Colon (tissue), 2 donors: ENCODE results near the gene RNASE8.
"Not testable (repeated sequence)": the region's sequence is repeated elsewhere in the genome, so short reads cannot be mapped to it uniquely, and the experiment has no call there.

Experiments
- FAIRE-seq: peaks from 2 replicates; lab custom pipeline; 2012; peaks lifted over from hg19 to GRCh38; lab: Jason Lieb, UNC
- donor health status: control.
- donor health status: control.

RNASE8 gene, protein sequence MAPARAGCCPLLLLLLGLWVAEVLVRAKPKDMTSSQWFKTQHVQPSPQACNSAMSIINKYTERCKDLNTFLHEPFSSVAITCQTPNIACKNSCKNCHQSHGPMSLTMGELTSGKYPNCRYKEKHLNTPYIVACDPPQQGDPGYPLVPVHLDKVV

DNA sequence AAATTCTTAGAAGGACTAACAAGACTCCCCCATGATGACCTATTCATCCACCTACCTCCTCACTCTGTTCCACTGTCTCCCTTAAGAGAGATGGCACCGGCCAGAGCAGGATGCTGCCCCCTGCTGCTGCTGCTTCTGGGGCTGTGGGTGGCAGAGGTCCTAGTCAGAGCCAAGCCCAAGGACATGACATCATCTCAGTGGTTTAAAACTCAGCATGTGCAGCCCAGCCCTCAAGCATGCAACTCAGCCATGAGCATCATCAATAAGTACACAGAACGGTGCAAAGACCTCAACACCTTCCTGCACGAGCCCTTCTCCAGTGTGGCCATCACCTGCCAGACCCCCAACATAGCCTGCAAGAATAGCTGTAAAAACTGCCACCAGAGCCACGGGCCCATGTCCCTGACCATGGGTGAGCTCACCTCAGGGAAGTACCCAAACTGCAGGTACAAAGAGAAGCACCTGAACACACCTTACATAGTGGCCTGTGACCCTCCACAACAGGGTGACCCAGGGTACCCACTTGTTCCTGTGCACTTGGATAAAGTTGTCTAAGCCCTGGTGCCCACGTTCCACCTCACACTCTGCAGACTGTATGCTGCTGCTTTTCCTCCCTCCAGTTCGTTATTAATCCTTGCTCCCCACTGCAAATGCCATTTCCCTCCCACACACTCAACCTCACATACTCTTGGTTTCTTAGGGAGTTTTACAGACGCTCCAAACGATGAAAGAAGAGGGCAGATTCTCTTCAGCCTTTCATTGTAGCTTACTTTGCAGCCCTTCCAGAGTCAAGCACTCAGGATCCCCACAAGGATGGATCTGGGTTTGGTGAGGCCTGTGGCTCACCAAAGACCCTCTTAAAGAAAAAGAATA, at the start of gene RNASE8:
RNASE8 (plus strand) TSS at position 20 of the 873 bp plus-strand sequence; CDS start at position 91, 71 bp downstream.
- no peak for FAIRE-seq

- FAIRE-seq, result not testable (repeated sequence)
Measured at GRCh38 chr14:21009721-21010120, 47.9 kb upstream of the RNASE8 start.

GRCh38 chr14:21011136-21011535, 46.5 kb upstream of the RNASE8 start:
- FAIRE-seq, result no peak

- no peak for FAIRE-seq
Measured at GRCh38 chr14:21014761-21015190, 42.8 kb upstream of the RNASE8 start.

- FAIRE-seq, result no peak
Measured at GRCh38 chr14:21015312-21015711, 42.3 kb upstream of the RNASE8 start.

- FAIRE-seq, result no peak
Measured at GRCh38 chr14:21016413-21017190, 41.0 kb upstream of the RNASE8 start.

GRCh38 chr14:21017528-21018245, 39.9 kb upstream of the RNASE8 start:
- no peak for FAIRE-seq

GRCh38 chr14:21018286-21018685, 39.3 kb upstream of the RNASE8 start:
- FAIRE-seq, result no peak

DNA sequence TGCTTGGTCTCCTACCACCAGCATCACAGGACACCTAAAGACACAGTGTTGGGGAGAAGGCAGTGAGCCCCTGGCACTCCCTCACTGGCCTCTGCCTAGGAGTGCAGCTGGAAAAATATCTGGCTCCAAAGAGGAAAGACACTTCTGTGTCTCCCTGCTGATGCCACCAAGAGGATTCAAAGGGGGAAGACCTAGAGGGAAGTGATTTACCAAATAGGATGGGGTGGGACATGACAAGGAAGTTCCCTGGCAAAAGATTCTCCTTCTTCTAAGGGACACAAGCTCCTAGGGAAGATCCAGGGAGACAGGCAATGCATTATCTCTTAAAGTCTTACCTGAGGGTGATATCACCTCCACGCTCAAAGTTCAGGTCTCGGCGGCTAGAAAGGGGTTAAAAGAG, 38.8 kb upstream of the RNASE8 start:
- no peak for FAIRE-seq

DNA sequence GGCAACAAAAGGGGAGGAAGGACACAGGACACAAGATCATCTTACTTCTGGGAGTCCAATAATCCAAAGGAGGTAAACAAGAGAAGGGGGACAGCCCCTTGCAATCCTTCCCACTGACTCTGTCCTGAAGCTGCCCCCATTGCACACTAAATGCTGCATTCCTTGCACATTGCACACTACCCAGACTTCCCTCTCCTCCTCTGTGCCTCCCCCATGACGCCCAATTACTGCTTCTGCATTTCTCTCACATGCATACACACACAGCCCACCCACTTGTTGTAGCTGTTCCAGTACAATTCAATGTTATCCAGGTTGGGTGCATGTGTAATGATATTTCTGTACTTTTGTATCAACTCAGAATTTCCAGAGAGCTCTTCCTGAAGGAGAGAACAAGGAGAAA, 38.3 kb upstream of the RNASE8 start:
- FAIRE-seq, result no peak

DNA sequence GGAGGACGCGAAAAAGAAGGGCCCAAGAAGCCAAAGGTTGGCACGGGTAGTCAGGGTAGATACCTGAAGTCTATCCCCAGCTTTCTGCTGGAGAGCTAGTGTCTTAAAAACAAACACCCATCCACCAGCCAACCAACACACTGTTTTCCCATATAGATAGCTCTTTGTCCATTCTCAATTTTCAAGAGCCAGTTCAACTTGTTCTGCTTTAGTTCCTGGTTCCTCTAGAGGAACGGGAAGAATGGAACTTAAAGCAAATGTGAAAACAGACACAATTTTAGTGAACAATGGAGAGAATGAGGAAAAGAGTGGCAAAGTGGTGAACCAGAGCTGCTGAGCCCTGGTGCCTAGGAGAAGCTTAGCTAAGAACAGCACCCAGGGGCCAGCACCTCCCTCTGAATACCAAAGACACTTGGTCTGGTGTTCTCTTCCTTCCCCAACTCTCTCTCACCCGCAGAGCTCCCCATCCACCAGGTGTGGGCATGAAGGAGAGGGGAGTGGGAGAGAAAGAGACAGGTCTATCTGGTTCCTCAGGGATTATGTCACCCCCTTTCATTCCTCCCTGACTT, 36.6 kb upstream of the RNASE8 start:
- no peak for FAIRE-seq

- no peak for FAIRE-seq
Measured at GRCh38 chr14:21022686-21023085, 34.9 kb upstream of the RNASE8 start.

DNA sequence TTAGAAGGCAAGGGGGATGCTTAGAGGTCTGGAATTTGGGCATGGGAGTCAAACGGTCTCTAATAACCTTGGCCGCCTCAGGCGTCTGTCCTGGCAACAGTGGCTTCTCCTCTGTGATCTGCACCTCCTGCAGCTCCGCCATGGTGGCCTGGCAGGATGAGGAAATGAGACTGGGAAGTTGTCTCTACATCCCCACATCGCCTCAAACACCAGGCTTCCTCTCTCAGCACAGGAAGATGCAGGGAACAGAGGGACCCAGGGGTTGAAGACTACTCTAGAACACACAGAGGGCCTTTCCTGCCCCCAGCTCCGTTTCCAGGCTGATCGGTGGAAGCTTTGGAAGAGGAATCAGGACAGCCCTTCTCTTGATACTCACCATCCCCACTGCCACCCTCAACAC, 34.4 kb upstream of the RNASE8 start:
- no peak for FAIRE-seq

DNA sequence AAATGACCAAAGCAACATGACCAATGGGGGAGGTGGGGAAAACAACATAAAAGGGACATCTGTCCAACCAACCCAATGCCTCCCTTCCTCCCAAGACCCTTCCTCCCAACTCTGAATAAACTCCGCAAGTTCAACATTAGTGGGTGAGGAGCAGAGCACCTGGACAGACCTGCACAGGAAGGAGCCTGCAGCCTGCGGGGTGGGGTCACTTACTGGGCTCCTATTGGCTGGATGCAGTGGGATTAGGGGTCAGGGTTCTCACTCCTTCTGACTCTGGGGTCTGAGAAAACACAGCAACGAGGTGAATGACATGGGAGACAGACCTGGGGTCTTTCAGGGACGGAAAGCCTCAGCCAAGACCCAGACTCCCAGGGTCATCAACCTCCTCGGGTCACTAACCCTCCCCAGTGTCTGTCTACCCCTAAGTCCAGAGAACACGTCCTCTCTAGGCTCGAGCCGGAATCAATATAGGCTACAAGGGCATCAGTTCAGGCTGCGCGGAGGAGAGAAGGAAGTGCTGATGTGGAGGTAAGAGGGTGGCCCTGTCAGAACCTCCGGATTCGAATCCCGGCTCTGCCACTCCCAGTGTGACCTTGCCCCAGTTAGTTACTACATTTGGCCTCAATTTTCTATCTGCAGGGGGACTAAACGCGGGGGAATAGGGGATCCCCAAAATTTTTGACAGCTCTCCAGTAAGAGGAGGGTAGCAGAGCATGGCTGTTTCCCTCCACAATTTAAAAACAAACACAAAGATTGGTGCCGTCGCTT, 33.6 kb upstream of the RNASE8 start:
- FAIRE-seq, result no peak

GRCh38 chr14:21024585-21025370, 32.8 kb upstream of the RNASE8 start, which contains the start of gene NDRG2:
Gene NDRG2 (minus strand): TSS chr14:21025061. CDS start chr14:21023315, 1,746 bp downstream.
- FAIRE-seq, result no peak

DNA sequence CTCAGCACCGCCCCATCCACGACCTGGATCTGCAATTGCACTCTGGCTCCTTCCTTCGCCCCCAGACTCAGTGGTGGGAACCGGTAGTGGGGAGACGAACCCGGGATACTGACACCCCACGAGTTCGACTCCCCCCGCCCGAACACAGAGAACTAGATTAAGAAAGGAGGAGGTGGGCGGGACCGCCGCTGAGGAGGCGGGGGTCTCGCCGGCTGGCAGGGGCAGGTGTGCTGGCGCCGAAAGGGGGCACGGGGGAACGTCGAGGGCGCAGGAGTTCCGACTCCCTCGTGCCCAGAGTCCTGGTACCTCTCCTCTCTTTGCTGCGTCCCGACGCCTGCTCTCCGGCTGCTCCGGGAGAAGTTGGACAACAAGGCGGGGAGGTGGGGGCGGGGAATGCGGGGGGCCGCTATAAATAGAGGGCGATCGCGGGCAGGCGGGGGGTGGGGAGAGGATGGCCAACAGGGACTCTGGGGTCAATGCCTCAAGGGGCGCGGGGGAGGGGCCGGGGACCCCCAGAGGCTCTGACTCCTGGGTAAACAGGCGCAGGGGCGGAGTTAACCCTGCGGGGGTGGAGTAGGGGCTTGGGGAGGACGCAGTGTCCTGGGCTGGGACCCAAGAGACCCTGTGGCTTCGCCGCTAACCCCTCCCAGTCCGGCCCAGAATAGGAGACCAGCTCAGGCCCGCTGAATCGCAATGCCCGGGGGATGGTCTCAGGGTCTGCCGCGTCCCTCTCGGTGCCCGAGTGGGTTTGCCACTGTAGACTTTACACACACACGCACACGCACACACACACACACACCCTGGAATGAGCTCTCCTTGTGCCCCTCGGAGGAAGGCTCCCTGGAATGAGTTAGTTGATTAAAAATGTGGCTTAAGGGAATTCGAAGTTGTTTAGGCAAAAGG, 32.0 kb upstream of the RNASE8 start:
- FAIRE-seq, result no peak

DNA sequence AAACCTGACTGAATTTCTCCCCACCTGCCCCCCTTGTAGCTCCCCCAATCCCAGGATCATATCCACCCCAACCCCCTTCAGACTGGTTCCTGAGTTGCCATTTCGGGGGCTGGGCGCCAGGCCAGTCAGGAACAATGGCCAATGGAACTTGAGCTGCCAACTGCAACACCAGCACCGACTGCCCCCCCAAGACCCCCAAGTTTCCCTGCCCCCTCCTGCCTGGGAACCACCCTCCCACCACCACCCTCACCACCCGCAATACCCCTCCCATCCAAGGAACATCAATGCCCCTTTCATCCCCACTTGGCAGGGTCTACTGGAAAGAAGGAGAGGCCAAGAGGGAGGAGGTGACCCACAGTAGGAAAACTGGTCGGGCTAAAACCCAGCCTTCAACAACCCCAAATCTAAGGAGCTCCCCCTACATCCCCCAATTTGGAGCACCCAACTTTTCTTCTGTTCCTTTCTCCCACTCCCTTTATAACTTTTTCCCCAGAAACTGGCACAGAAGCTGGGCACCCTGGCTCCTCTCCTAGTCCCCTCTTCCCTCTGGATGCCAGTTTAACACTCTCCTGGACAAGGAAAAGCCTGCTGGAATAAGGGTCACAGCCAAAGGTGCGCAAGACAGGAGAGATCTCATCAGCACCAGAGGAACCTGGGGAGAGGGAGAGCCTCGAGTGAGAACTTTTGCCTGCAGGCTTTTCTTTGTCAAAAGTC, 31.2 kb upstream of the RNASE8 start:
- FAIRE-seq, result no peak

DNA sequence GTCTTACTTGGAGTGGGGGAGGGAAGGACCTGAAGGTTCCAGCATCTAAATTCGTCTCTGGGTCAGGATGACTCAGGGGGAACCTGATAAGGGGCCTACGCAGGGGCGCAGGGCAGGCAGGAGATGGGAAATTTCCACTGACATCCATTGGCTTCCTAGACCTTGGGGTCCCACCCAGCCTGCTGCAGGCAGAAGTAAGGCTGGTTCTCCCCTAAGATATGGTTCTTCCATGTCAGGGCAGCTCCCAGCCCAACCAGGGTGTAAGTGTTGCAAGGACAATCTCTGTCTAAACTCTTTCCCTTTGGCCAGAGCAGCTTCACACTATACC, 30.7 kb upstream of the RNASE8 start:
- no peak for FAIRE-seq

DNA sequence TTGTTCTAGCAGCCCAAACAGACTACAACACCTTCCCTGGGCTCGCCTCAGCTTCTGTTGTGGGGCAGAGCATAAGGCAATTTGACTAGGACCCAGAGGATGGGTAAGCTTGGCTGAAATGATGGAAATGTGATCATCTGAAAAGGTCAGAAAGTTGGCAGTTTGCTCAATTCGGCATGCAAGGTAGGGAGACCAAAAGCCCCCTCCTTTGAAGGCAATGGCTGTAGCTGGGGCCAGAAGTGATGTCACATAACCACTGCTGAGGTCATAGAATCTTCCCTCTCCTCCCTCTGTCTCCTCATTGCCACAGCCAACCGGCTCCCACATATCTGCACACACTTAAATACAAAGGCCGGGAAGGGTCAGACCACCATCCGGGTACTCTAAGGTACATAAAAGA, 27.7 kb upstream of the RNASE8 start, which contains the start of gene TPPP2:
TPPP2 (plus strand) TSS at position 301 of the 400 bp plus-strand sequence. CDS start 365 bp downstream, outside the sequence.
- FAIRE-seq, result no peak
